ENCODE results near the gene VAV2. TPM values are rescaled to one million over a fixed set of nuclear protein-coding genes. Genes with fewer than 3 reads are reported as not detected.

Gene VAV2
- total and polyA plus RNA-seq, 2 experiments from 2014 or later, result 8.1 to 28.9 TPM

- no peak overlapping the region for H3K4me3 Mint-ChIP-seq
- H3K27me3 Mint-ChIP-seq (ENCODE audit: insufficient read depth, low read depth, poor library complexity), result peaks cover 7% of the 10 kb centered on the region
- H3K36me3 Mint-ChIP-seq (ENCODE audit: low read depth), result no peaks in the 10 kb centered on the region
- Histone ChIP-seq H3K79me2 (replicated peaks; ENCODE audit: insufficient read depth) (no peaks in the 10 kb centered on the region), H3K27ac (ENCODE audit: low read depth) (no peak overlapping the region), H3K4me2 (no peak overlapping the region), H3K27me3 (ENCODE audit: insufficient read depth) (no peaks in the 10 kb centered on the region), H3K9me2 (ENCODE audit: insufficient read depth) (no peaks in the 10 kb centered on the region), H4K20me1 (replicated peaks; ENCODE audit: insufficient read depth) (no peaks in the 10 kb centered on the region), H2AFZ (no peak overlapping the region), H3K4me1 (ENCODE audit: insufficient read depth) (no peaks in the 10 kb centered on the region), H3F3A (replicated peaks; ENCODE audit: low read depth) (no peaks in the 10 kb centered on the region), H3K4me3 (no peak overlapping the region), H3K36me3 (ENCODE audit: insufficient read depth) (no peaks in the 10 kb centered on the region)
- no peak for ATAC-seq
- no peaks in the 10 kb centered on the region; the same call in 2 of the 3 replicates for H3K4me1 Mint-ChIP-seq
- TF ChIP-seq EZH2phosphoT487 (IDR thresholded peaks at IDR 0.05; ENCODE audit: unreplicated experiment), result no peak
- TF ChIP-seq CTCF (conservative IDR thresholded peaks at IDR 0.05; ENCODE audit: low read depth in 2 of 2), result no peak
- no peak for TF ChIP-seq ETS1 (IDR thresholded peaks at IDR 0.05)
- TF ChIP-seq EZH2 (IDR thresholded peaks at IDR 0.05; ENCODE audit: low read depth, unreplicated experiment), result no peak
- no peak for TF ChIP-seq POLR2AphosphoS5 (IDR thresholded peaks at IDR 0.05; ENCODE audit: low read depth)
- no peak for TF ChIP-seq REST (IDR thresholded peaks at IDR 0.05; ENCODE audit: unreplicated experiment)
- no peak for TF ChIP-seq ZNF331 (CRISPR knock-in tag; IDR thresholded peaks at IDR 0.05; ENCODE audit: low read depth)
- TF ChIP-seq NANOG (IDR thresholded peaks at IDR 0.05; ENCODE audit: borderline replicate concordance), result no peak
- TF ChIP-seq CREB1 (CRISPR knock-in tag; IDR thresholded peaks at IDR 0.05; ENCODE audit: low read depth), result no peak
- TF ChIP-seq JUNB (IDR thresholded peaks at IDR 0.05; ENCODE audit: unreplicated experiment), result no peak
- TF ChIP-seq ZNF114 (CRISPR knock-in tag; IDR thresholded peaks at IDR 0.05), result no peak
- TF ChIP-seq STAT1 (IDR thresholded peaks at IDR 0.05; ENCODE audit: unreplicated experiment), result no peak
- no peak for TF ChIP-seq ZNF462 (CRISPR knock-in tag; IDR thresholded peaks at IDR 0.05)
- DNase-seq (ENCODE audit: low spot score), result no peak
- no peaks in the 10 kb centered on the region for H3K9me3 Mint-ChIP-seq
- no peak overlapping the region; the same call in 1 of the 2 replicates for H3K27ac Mint-ChIP-seq
These were observed 185.5 kb downstream of the VAV2 start for GRCh38 chr9:133806623-133807010.

Data from GM23338 (cell line).